Adrenal gland (tissue), 5 donors: Measurements from ENCODE around the gene PKP4.

Experiments used
- CTCF ChIP-seq, 6 experiments: fragments of 450-650 bp in 4 of 6; fragments of 200-600 bp in 2 of 6; sonication (generic) in 1 of 6; IDR thresholded peaks; 1 replicate in 5 of 6; 2 replicates in 1 of 6; pipeline versions ENCODE4 v1.5.1 to v1.8.0; 2016 to 2021; ENCODE audit warnings: antibody characterized with exemption in 6 of 6, mild to moderate bottlenecking in 2 of 6, moderate library complexity in 1 of 6
- POLR2A ChIP-seq, 2 donors: fragments of 450-650 bp; IDR thresholded peaks; one replicate each; pipeline ENCODE4 v1.6.1; 2017; ENCODE audit warnings: antibody characterized with exemption in 2 of 2, mild to moderate bottlenecking in 2 of 2, moderate library complexity in 1 of 2
- donor health status: DM: no; HTN: no; CAD: no.

GRCh38 chr2:158499383-158499782 lies 42.6 kb downstream of the PKP4 start:
- TF ChIP-seq CTCF (IDR thresholded peaks at IDR 0.05): no peak
- TF ChIP-seq POLR2A (IDR thresholded peaks at IDR 0.05): no peak
